Coronary artery (tissue), 2 donors: Measurements from ENCODE around the gene ZMIZ1.

ENCODE experiments used
- DNase-seq: peaks from one replicate; pipeline ENCODE4 v3.0.0-alpha.2; 2017; ENCODE audit warnings: low spot score
- H3K27ac ChIP-seq, 2 donors: fragments of 200-600 bp; sonication (generic); one replicate each; pipeline ENCODE4 v1.5.1; 2016 to 2019
- H3K4me3 ChIP-seq: fragments of 200-600 bp; sonication (generic); 2 replicates; pipeline ENCODE4 v1.5.1; 2016; ENCODE audit warnings: mild to moderate bottlenecking, moderate library complexity
- TF ChIP-seq, protein P1 (sequence below): fragments of 200-600 bp; sonication (generic); IDR thresholded peaks from one replicate; pipeline ENCODE4 v1.5.1; 2019; ENCODE audit warnings: antibody characterized with exemption

Gene ZMIZ1

DNA sequence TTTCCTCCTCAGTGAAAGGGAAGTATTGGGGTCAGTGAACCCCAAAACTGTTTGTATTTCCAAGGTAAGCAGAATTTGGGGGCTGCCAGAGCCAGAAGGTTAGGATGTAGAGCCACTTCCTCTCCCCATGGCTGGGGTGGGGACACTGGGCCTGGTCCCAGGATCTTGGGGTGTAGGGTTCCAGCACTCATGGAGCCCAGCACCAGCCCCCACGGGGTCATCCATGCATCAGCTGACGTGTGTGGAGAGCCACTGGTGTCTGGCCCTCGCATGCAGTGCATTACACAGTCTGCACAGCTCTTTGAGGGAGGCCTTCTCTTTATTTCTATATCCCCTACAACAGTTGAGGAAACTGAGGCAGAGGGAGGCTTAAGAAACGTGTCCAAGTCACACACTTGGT lies 91.4 kb downstream of the ZMIZ1 start:
- no peak overlapping the region for H3K4me3 ChIP-seq
- no peak for DNase-seq
- TF ChIP-seq, protein P1, sequence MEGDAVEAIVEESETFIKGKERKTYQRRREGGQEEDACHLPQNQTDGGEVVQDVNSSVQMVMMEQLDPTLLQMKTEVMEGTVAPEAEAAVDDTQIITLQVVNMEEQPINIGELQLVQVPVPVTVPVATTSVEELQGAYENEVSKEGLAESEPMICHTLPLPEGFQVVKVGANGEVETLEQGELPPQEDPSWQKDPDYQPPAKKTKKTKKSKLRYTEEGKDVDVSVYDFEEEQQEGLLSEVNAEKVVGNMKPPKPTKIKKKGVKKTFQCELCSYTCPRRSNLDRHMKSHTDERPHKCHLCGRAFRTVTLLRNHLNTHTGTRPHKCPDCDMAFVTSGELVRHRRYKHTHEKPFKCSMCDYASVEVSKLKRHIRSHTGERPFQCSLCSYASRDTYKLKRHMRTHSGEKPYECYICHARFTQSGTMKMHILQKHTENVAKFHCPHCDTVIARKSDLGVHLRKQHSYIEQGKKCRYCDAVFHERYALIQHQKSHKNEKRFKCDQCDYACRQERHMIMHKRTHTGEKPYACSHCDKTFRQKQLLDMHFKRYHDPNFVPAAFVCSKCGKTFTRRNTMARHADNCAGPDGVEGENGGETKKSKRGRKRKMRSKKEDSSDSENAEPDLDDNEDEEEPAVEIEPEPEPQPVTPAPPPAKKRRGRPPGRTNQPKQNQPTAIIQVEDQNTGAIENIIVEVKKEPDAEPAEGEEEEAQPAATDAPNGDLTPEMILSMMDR, result no peak
- peak overlapping the region; percentile 72 to 91 for H3K27ac ChIP-seq

- H3K27ac ChIP-seq, result no peak overlapping the region
- TF ChIP-seq, protein P1, result no peak
- no peak overlapping the region for H3K4me3 ChIP-seq
- DNase-seq, result no peak
These were observed 92.8 kb downstream of the ZMIZ1 start for GRCh38 chr10:79161557-79161956.

DNA sequence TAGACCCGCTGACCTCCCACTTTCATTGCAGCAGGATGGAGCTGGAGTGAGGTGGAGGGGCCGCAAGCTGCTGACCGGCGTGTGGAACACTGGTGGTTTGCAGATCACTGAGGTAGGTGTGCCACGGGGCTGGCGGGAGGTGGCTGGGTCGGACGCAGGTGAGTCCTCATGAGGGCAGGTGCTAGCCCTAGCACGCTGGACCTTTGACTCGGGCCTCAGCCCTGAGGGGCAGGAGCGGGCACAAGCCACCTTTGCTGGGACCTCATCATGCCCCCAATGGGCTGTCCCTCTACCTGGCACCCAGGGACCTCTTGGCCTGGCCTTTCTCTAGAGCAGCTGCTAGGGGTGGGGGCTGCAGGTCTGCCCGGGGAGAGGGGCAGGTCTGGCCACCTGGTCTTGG lies 93.3 kb downstream of the ZMIZ1 start:
- no peak overlapping the region for H3K27ac ChIP-seq

DNA sequence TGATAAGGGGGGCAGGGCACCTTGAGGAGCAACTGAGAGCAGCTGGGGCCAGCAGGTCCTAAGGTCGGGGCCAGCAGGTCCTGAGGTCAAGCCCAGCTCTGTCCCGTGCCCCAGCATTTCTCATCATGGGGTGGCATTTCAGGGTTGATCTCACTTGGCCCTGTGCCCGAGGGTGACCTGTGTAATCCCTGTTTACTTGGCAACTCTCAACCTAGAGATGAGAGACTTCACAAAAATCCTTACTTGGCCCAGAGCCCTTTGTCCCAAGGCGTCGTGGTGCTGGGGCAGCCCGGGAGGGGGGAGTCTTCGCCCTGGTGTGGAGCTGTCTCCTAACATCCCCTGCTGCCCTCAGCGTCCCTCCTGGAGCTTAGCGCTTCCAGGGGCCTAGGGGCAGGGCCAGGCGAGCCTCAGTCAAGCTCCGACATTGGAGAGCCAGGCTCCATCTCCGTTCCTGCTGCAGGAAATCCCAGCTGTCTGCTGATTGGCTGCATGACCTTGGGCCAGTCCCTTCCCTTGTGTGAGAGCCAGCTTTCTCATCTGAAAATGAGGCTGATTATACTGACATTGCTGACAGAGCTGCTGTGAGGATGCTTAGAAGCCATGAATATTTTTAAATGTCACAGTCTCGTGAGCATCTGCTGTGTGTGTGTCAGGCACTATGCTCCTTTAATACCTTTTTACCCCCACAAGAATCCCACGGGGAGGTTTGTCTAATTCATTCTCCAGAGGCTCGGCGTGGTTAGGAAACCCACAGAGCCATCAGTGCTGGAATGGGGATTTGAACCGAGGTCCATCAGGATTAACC lies 94.3 kb downstream of the ZMIZ1 start:
- DNase-seq, result no peak
- Histone ChIP-seq H3K4me3 (no peak overlapping the region), H3K27ac (peak overlapping the region in 1 of 2 donors; percentile 28)
- TF ChIP-seq, protein P1, result no peak

More for the DNA sequence above, 93.3 kb downstream of the ZMIZ1 start:
- TF ChIP-seq, protein P1, result no peak
- no peak for DNase-seq
- no peak overlapping the region for H3K4me3 ChIP-seq

DNA sequence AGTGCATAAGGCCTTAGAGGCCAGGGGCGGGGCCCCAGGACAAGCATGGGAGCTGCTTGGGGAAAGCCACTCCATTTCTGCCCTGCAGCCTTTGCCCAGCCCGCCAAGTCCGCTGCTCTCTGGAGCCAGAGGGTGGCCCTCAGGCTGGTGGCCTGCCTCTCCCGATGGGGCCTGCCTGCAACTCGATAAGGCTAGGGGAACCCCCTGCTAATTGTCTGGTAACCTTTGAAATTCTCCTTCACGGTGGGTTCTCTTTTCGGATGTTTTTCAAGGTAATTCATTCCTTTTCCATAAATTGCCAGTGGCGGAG lies 94.9 kb downstream of the ZMIZ1 start:
- Histone ChIP-seq H3K4me3 (no peak overlapping the region), H3K27ac (no peak overlapping the region)
- DNase-seq, result no peak
- TF ChIP-seq, protein P1, result no peak

DNA sequence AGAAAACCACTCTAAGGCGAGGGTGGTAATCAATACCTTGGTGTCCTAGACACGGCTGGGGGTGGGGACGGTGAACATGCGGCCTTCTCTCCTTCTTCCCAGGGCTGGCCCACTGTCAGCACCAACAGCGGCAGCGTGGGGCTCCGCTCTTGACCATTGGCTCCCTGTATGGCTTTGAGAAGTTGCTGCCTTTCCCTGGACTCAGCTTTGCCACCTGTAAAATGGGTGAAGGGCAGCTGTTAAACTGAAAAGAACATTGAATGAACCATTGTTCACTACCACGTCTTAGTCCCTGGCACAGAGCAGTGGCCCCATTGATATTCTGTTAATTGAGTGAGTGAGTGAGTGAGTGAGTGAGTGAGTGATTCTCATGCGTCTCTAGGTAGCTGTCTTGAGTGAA lies 95.3 kb downstream of the ZMIZ1 start:
- H3K27ac ChIP-seq, result no peak overlapping the region
- H3K4me3 ChIP-seq, result no peak overlapping the region
- TF ChIP-seq, protein P1, result no peak
- no peak for DNase-seq

DNA sequence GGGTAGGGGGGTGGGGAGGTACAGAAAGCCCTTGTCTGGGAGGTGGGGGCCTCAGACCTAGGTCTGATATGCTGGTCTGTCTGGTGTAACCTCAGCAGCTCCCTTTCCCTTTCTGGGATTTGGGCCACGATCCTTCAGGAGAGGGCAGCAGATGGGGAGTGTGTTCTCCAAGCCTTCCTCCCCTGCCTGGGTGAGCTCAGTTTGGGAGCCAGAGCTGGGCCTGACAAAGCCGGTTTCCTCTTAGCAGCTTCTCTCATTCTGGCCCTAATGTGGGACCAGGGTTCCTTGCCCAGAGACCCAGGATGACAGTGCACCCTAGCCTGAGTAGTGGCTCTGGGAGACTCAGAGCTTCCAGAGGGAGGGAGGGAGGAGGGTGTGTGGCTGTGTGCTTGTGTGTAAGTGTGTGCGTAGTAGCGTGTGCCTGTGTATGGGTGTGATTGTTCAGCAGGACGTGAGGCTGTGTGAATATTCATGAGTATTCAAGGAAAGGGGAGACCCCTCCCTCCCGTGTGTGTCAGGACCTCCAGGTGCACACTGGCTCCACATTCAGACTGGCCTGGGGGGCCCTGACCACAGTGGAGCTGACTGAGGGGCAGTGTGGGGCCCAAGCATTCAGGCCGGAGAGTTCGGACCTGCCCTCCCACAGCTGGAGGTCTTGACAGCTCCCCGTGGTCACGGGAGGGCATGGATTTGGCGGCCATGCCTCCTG lies 96.5 kb downstream of the ZMIZ1 start:
- no peak for DNase-seq
- TF ChIP-seq, protein P1, result no peak
- no peak overlapping the region for H3K4me3 ChIP-seq
- H3K27ac ChIP-seq, result peak overlapping the region in 1 of 2 donors; percentile 9
